Astrocyte (in vitro differentiated cells and primary cell): ENCODE data around the gene LHFPL2.

Experiments used
- EZH2 ChIP-seq: IDR thresholded peaks from 2 replicates; pipeline ENCODE4 v1.6.1; 2012; ENCODE audit warnings: mild to moderate bottlenecking, low read length, inconsistent platforms; ENCODE audit not compliant: insufficient read depth
- TF ChIP-seq, protein P1 (sequence below): IDR thresholded peaks from 2 replicates; pipeline ENCODE4 v1.5.1; 2011; ENCODE audit warnings: low read depth, mild to moderate bottlenecking, inconsistent platforms, low read length, moderate library complexity; ENCODE audit not compliant: insufficient read depth

- TF ChIP-seq, protein P1, sequence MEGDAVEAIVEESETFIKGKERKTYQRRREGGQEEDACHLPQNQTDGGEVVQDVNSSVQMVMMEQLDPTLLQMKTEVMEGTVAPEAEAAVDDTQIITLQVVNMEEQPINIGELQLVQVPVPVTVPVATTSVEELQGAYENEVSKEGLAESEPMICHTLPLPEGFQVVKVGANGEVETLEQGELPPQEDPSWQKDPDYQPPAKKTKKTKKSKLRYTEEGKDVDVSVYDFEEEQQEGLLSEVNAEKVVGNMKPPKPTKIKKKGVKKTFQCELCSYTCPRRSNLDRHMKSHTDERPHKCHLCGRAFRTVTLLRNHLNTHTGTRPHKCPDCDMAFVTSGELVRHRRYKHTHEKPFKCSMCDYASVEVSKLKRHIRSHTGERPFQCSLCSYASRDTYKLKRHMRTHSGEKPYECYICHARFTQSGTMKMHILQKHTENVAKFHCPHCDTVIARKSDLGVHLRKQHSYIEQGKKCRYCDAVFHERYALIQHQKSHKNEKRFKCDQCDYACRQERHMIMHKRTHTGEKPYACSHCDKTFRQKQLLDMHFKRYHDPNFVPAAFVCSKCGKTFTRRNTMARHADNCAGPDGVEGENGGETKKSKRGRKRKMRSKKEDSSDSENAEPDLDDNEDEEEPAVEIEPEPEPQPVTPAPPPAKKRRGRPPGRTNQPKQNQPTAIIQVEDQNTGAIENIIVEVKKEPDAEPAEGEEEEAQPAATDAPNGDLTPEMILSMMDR: no peak
- TF ChIP-seq EZH2: no peak
These were observed 143.6 kb downstream of the LHFPL2 start for GRCh38 chr5:78504704-78505677.
